GM20000 (cell line): ENCODE data around the gene PRADC1.

Source experiments
- DNase-seq: peaks from one replicate; pipeline ENCODE4 v3.0.0; 2012; ENCODE audit warnings: low spot score
- CTCF ChIP-seq: IDR thresholded peaks from 2 replicates; pipeline ENCODE4 v1.5.1; 2012; ENCODE audit warnings: mild to moderate bottlenecking, control low read depth; ENCODE audit errors: extremely low read depth, missing control alignments

Gene PRADC1

GRCh38 chr2:73268366-73268829 is 35.4 kb upstream of the PRADC1 start:
- peak; percentile 49 for DNase-seq

GRCh38 chr2:73267008-73267407 is 34.0 kb upstream of the PRADC1 start:
- no peak for DNase-seq
- TF ChIP-seq CTCF, result no peak

More at GRCh38 chr2:73268366-73268829, 35.4 kb upstream of the PRADC1 start:
- TF ChIP-seq CTCF, result no peak

GRCh38 chr2:73266061-73266901 is 33.2 kb upstream of the PRADC1 start:
- no peak for TF ChIP-seq CTCF
- no peak for DNase-seq

- DNase-seq, result no peak
These were observed 32.4 kb upstream of the PRADC1 start for GRCh38 chr2:73265298-73266060.

GRCh38 chr2:73264783-73265182 is 31.7 kb upstream of the PRADC1 start:
- DNase-seq, result no peak
- TF ChIP-seq CTCF, result no peak

More at GRCh38 chr2:73265298-73266060, 32.4 kb upstream of the PRADC1 start:
- TF ChIP-seq CTCF, result no peak

GRCh38 chr2:73264332-73264606 is 31.2 kb upstream of the PRADC1 start:
- TF ChIP-seq CTCF, result no peak
- DNase-seq, result no peak
